ENCODE data around the gene SPATA31A5.
"Not testable (repeated sequence)": the region's sequence is repeated elsewhere in the genome, so short reads cannot be mapped to it uniquely, and the experiment has no call there.

SPATA31A5 gene

GRCh38 chr9:60914107-60914506 lies at the start of gene SPATA31A5:
TSS of gene SPATA31A5 (plus strand) at chr9:60914407. CDS start at chr9:60914436, 29 bp downstream.
- not testable (repeated sequence) for DNase-seq (ENCODE audit: low spot score)

DNA sequence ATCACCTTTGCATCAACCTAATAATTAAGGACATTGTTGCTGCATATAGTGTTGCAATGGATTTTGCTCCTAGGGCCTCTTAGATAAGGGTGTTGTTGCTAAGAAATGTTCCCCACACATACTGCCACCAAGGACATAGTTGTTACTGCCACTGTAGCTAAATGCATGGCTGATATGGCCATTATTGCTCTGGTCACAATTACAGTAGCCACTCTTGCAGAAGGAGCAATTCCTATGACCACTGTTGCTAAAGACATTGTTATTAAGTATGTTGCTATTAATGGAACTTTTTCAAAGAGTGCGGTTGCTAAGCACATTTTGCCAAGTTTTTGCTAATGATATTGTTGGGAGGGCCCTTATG lies 48.8 kb downstream of the SPATA31A5 start:
- not testable (repeated sequence) for DNase-seq (ENCODE audit: low spot score)

- DNase-seq (ENCODE audit: low spot score): not testable (repeated sequence)
Measured at GRCh38 chr9:60966382-60966781, 52.2 kb downstream of the SPATA31A5 start.

All from hematopoietic multipotent progenitor cell treated with erythropoietin and hydrocortisone succinate and interleukin-3 and kit ligand, for 17 days (in vitro differentiated cells).